HEK293T (cell line): ENCODE results near the gene TGFB2.

ENCODE experiments used
- CTCF ChIA-PET: fragments of 350-600 bp; formaldehyde crosslinking; extraction: SDS; loops from one replicate; lab custom pipeline; 2021; ENCODE audit warnings: antibody characterized with exemption, inconsistent platforms; lab: Yijun Ruan, JAX
- POLR2A ChIA-PET: fragments of 350-600 bp; formaldehyde crosslinking; extraction: SDS; loops from one replicate; lab custom pipeline; 2020; ENCODE audit warnings: antibody characterized with exemption, inconsistent platforms; lab: Yijun Ruan, JAX
- DNase-seq: peaks from one replicate; pipeline ENCODE4 v3.0.0; 2012; ENCODE audit warnings: mixed read lengths; ENCODE audit errors: extremely low spot score
- ARNT ChIP-seq: fragments of 450-650 bp; IDR thresholded peaks from 2 replicates; pipeline ENCODE4 v1.6.1; 2017; ENCODE audit warnings: mild to moderate bottlenecking
- BHLHE40 ChIP-seq: fragments of 450-650 bp; IDR thresholded peaks from 2 replicates; pipeline ENCODE4 v1.6.1; 2016; ENCODE audit warnings: mild to moderate bottlenecking, moderate library complexity, borderline replicate concordance
- CTBP1 ChIP-seq: fragments of 450-650 bp; IDR thresholded peaks from 2 replicates; pipeline ENCODE4 v1.6.1; 2016; ENCODE audit warnings: borderline replicate concordance
- ELF4 ChIP-seq: fragments of 450-650 bp; IDR thresholded peaks from 2 replicates; pipeline ENCODE4 v1.6.1; 2017; ENCODE audit warnings: antibody characterized with exemption
- FOXA1 ChIP-seq: fragments of 450-650 bp; IDR thresholded peaks from 2 replicates; pipeline ENCODE4 v1.6.1; 2016; ENCODE audit warnings: mild to moderate bottlenecking
- FOXK2 ChIP-seq: fragments of 450-650 bp; IDR thresholded peaks from 2 replicates; pipeline ENCODE4 v1.6.1; 2016; ENCODE audit warnings: mild to moderate bottlenecking
- FOXM1 ChIP-seq: fragments of 450-650 bp; IDR thresholded peaks from 2 replicates; pipeline ENCODE4 v1.6.1; 2017; ENCODE audit warnings: mild to moderate bottlenecking, borderline replicate concordance
- HDGF ChIP-seq: fragments of 450-650 bp; IDR thresholded peaks from 2 replicates; pipeline ENCODE4 v1.6.1; 2017; ENCODE audit warnings: antibody characterized with exemption, borderline replicate concordance
- L3MBTL2 ChIP-seq: fragments of 450-650 bp; conservative IDR thresholded peaks from 2 replicates; pipeline ENCODE4 v1.6.1; 2016; ENCODE audit warnings: mild to moderate bottlenecking
- LEF1 ChIP-seq: fragments of 450-650 bp; IDR thresholded peaks from 2 replicates; pipeline ENCODE4 v1.6.1; 2017; ENCODE audit warnings: mild to moderate bottlenecking, borderline replicate concordance
- NFRKB ChIP-seq: fragments of 450-650 bp; IDR thresholded peaks from 2 replicates; pipeline ENCODE4 v1.6.1; 2016; ENCODE audit warnings: mild to moderate bottlenecking, moderate library complexity
- SP1 ChIP-seq: fragments of 450-650 bp; IDR thresholded peaks from 2 replicates; pipeline ENCODE4 v1.6.1; 2017
- SUZ12 ChIP-seq: fragments of 450-650 bp; IDR thresholded peaks from 2 replicates; pipeline ENCODE4 v1.6.1; 2016; ENCODE audit warnings: mild to moderate bottlenecking
- TARDBP ChIP-seq: fragments of 450-650 bp; IDR thresholded peaks from 2 replicates; pipeline ENCODE4 v1.6.1; 2016
- ZNF384 ChIP-seq: fragments of 450-650 bp; IDR thresholded peaks from 2 replicates; pipeline ENCODE4 v1.6.1; 2016
- TF ChIP-seq, protein P1 (sequence below): fragments of 450-650 bp; IDR thresholded peaks from 2 replicates; pipeline ENCODE4 v1.6.1; 2016

TGFB2 gene

GRCh38 chr1:218388591-218388990 is 43.5 kb downstream of the TGFB2 start:
- ChIA-PET CTCF (no interaction called here), POLR2A (no interaction called here)
- DNase-seq, result no peak
- TF ChIP-seq BHLHE40, result no peak
- TF ChIP-seq TARDBP, result no peak
- TF ChIP-seq ELF4, result no peak
- TF ChIP-seq FOXM1, result no peak
- TF ChIP-seq LEF1, result no peak
- no peak for TF ChIP-seq ARNT
- no peak for TF ChIP-seq HDGF
- TF ChIP-seq CTBP1, result no peak
- no peak for TF ChIP-seq SUZ12
- TF ChIP-seq ZNF384, result no peak
- TF ChIP-seq, protein P1, sequence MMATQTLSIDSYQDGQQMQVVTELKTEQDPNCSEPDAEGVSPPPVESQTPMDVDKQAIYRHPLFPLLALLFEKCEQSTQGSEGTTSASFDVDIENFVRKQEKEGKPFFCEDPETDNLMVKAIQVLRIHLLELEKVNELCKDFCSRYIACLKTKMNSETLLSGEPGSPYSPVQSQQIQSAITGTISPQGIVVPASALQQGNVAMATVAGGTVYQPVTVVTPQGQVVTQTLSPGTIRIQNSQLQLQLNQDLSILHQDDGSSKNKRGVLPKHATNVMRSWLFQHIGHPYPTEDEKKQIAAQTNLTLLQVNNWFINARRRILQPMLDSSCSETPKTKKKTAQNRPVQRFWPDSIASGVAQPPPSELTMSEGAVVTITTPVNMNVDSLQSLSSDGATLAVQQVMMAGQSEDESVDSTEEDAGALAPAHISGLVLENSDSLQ, result no peak
- no peak for TF ChIP-seq FOXK2
- no peak for TF ChIP-seq NFRKB

DNA sequence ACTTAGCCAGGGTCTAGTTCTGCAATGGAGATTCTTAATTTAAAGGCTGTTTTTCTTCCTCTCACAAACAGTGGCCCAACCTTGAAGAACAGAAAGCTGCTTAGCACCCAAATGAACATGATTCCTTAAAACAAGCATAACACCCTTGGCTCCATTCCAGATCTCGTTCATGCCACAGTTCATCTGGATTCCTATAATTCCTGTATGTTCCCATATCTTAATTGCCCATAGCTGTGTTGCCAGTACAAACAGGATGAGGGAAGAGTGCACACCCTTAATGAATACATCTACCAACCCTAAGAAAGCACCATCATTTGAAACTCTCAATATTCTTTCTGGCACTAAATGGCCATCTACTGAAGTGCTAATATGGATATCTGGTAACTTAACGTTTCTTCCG is 45.5 kb downstream of the TGFB2 start:
- DNase-seq, result no peak
- no peak for TF ChIP-seq SP1
- no peak for TF ChIP-seq BHLHE40
- TF ChIP-seq LEF1, result no peak
- no peak for TF ChIP-seq L3MBTL2
- TF ChIP-seq CTBP1, result no peak
- CTCF ChIA-PET, result no interaction called here
- POLR2A ChIA-PET, result no interaction called here

GRCh38 chr1:218392780-218393179 is 47.6 kb downstream of the TGFB2 start:
- CTCF ChIA-PET, result no interaction called here
- no peak for TF ChIP-seq FOXK2
- no peak for TF ChIP-seq SUZ12
- TF ChIP-seq FOXM1, result no peak
- no peak for TF ChIP-seq ARNT
- no peak for TF ChIP-seq ZNF384
- DNase-seq, result no peak
- POLR2A ChIA-PET, result no interaction called here

DNA sequence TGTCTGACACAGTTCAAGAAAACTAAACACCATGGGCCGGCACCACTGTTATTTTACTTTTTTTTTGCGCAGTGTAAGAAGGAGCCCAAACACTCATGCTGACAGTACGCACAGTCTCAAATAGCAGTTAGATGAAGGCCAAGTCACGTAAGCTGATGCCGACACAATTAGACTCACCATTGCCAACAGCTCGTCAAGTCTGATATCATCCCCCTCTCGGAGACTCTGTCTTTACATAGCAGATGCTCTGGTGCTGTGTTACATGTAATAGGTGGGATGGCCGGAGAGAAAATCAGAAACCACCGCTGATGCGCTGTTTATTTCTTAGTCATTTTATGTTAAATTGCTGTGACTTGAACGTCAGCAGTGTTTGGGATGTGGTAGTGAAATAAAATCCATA is 49.3 kb downstream of the TGFB2 start:
- TF ChIP-seq FOXM1, result no peak
- TF ChIP-seq LEF1, result no peak
- no peak for TF ChIP-seq SUZ12
- TF ChIP-seq ZNF384, result no peak
- no peak for TF ChIP-seq HDGF
- TF ChIP-seq FOXA1, result no peak
- no peak for TF ChIP-seq NFRKB
- TF ChIP-seq ELF4, result no peak
- TF ChIP-seq L3MBTL2, result no peak
- TF ChIP-seq SP1, result no peak
- TF ChIP-seq FOXK2, result no peak
- TF ChIP-seq TARDBP, result no peak
- TF ChIP-seq CTBP1, result no peak
- TF ChIP-seq, protein P1, result no peak
- TF ChIP-seq ARNT, result no peak
- ChIA-PET POLR2A (no interaction called here), CTCF (no interaction called here)
- no peak for DNase-seq

- DNase-seq, result no peak
- ChIA-PET CTCF (no interaction called here), POLR2A (no interaction called here)
- TF ChIP-seq ZNF384 (no peak), ARNT (no peak), LEF1 (no peak), FOXK2 (no peak), BHLHE40 (no peak), SP1 (no peak), L3MBTL2 (no peak), ELF4 (no peak)
These were observed 49.9 kb downstream of the TGFB2 start for GRCh38 chr1:218394989-218395388.

- CTCF ChIA-PET, result no interaction called here
- no peak for DNase-seq
- POLR2A ChIA-PET, result no interaction called here
- TF ChIP-seq L3MBTL2 (no peak), BHLHE40 (no peak), CTBP1 (no peak), TARDBP (no peak), HDGF (no peak), SUZ12 (no peak), NFRKB (no peak), ELF4 (no peak), ZNF384 (no peak), ARNT (no peak), FOXA1 (no peak), LEF1 (no peak)
- TF ChIP-seq, protein P1, result no peak
These were observed 50.8 kb downstream of the TGFB2 start for GRCh38 chr1:218395916-218396315.

DNA sequence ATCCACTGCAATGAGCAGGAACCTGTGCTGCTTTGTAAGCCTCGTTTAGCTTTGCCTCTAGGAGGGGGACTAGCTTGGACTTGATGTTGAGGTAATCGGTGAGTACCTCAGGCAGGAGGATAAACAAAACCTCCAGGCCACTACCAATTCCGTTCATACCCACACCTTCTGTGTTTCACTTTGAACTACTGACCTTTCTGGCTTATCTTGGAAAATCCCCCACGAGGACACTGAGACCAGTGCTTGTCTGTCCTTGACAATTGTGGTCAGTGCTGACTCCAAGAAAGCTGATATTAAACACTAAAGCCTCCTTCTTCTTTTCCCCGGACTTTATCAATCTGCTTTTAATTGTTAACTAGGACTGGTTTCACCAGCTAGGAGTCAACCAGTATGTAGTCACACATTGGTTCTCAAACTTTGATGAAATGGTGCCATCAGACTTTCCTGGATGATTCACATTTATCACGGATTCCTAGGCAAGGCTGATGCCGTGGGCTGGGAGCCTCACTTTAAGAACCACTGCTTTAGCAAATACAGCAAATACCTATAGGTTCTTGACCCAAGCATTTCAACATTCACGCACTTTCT is 52.7 kb downstream of the TGFB2 start:
- TF ChIP-seq, protein P1, result no peak
- no peak for TF ChIP-seq CTBP1
- TF ChIP-seq TARDBP, result no peak
- no peak for TF ChIP-seq SP1
- no peak for TF ChIP-seq L3MBTL2
- TF ChIP-seq NFRKB, result no peak
- no peak for DNase-seq
- ChIA-PET CTCF (no interaction called here), POLR2A (no interaction called here)
